A549 (cell line): ENCODE results near the gene RLBP1. TPM values are rescaled to one million over a fixed set of nuclear protein-coding genes. Genes with fewer than 3 reads are reported as not detected.
A peak's percentile ranks its signal among the peaks of the same experiment; 100 is the strongest.

Experiments used
- ATAC-seq, 2 experiments: fragments of 200-7000 bp in 1 of 2; fragments of >200 bp in 1 of 2; cut with Nextera tagmentation in 1 of 2; cut with Tn5 transposase in 1 of 2; 3 replicates each; pipeline versions ENCODE4 v1.8.0 to v1.9.1; 2018 to 2020; ENCODE audit warnings: mild to moderate bottlenecking in 1 of 2, moderate library complexity in 1 of 2
- CTCF ChIA-PET: fragments of 300-600 bp; sonication (Branson Sonifier 250); formaldehyde crosslinking; extraction: SDS; loops from one replicate; lab custom pipeline; 2021; ENCODE audit warnings: antibody characterized with exemption, inconsistent platforms; lab: Yijun Ruan, JAX
- POLR2A ChIA-PET: fragments of 350-600 bp; formaldehyde crosslinking; extraction: SDS; loops from one replicate; lab custom pipeline; 2021; ENCODE audit warnings: antibody characterized with exemption, inconsistent platforms; lab: Yijun Ruan, JAX
- DNase-seq, 2 experiments: peaks; one replicate each; pipeline versions ENCODE4 v3.0.0 to v3.0.0-alpha.2; 2011 to 2016; ENCODE audit warnings: low read depth in 1 of 2, low spot score in 1 of 2
- FAIRE-seq: peaks from 2 replicates; lab custom pipeline; 2011; peaks lifted over from hg19 to GRCh38; lab: Jason Lieb, UNC
- H3K27ac ChIP-seq, 2 experiments: fragments of >200 bp; sonication (Bioruptor Twin); formaldehyde crosslinking; 3 replicates each; pipeline ENCODE4 v1.5.1; 2016 to 2017
- H3K4me1 ChIP-seq: fragments of >200 bp; sonication (Bioruptor Twin); formaldehyde crosslinking; 3 replicates; pipeline ENCODE4 v1.6.1; 2016
- H3K4me2 ChIP-seq: fragments of >200 bp; sonication (Bioruptor Twin); formaldehyde crosslinking; 3 replicates; pipeline ENCODE4 v1.6.1; 2016
- H3K4me3 ChIP-seq: fragments of >200 bp; sonication (Bioruptor Twin); formaldehyde crosslinking; 3 replicates; pipeline ENCODE4 v1.5.1; 2016
- H3K9me3 ChIP-seq: fragments of >200 bp; sonication (Bioruptor Twin); formaldehyde crosslinking; 3 replicates; pipeline ENCODE4 v1.6.1; 2016
- BCL3 ChIP-seq: fragments of >200 bp; sonication (Bioruptor Twin); formaldehyde crosslinking; IDR thresholded peaks from 3 replicates; pipeline ENCODE4 v1.6.1; 2016
- BHLHE40 ChIP-seq: IDR thresholded peaks from 2 replicates; pipeline ENCODE4 v1.6.1; 2012; ENCODE audit warnings: low read depth, low read length, inconsistent platforms
- CBX2 ChIP-seq: fragments of 200-600 bp; sonication (generic); IDR thresholded peaks from 2 replicates; pipeline ENCODE4 v1.6.1; 2016; ENCODE audit warnings: low read depth, mild to moderate bottlenecking, borderline replicate concordance
- CBX8 ChIP-seq: fragments of 200-600 bp; sonication (generic); IDR thresholded peaks from 2 replicates; pipeline ENCODE4 v1.6.1; 2016
- CEBPB ChIP-seq, 2 experiments: fragments of >200 bp in 1 of 2; sonication (Bioruptor Twin) in 1 of 2; formaldehyde crosslinking in 1 of 2; IDR thresholded peaks; 2 replicates each; pipeline ENCODE4 v1.6.1; 2012 to 2016
- CHD2 ChIP-seq: fragments of 150-350 bp; IDR thresholded peaks from 2 replicates; pipeline ENCODE4 v1.6.1; 2014; ENCODE audit warnings: low read length; ENCODE audit not compliant: partially characterized antibody
- FOSB ChIP-seq: fragments of 250-450 bp; sonication (Bioruptor Pico); IDR thresholded peaks from 2 replicates; pipeline ENCODE4 v1.5.0; 2020; ENCODE audit warnings: mild to moderate bottlenecking, moderate library complexity
- HOXB13 ChIP-seq: fragments of 250-450 bp; sonication (Bioruptor Pico); IDR thresholded peaks from 2 replicates; pipeline ENCODE4 v1.5.0; 2020; ENCODE audit warnings: low read depth, mild to moderate bottlenecking, moderate library complexity
- JUNB ChIP-seq: fragments of >200 bp; sonication (Bioruptor Twin); formaldehyde crosslinking; IDR thresholded peaks from 2 replicates; pipeline ENCODE4 v1.6.1; 2016
- KDM5A ChIP-seq: fragments of 200-600 bp; sonication (generic); IDR thresholded peaks from 2 replicates; pipeline ENCODE4 v1.6.1; 2016; ENCODE audit warnings: antibody characterized with exemption, mild to moderate bottlenecking
- MYC ChIP-seq: IDR thresholded peaks from 2 replicates; pipeline ENCODE4 v1.6.1; 2012; ENCODE audit warnings: mild to moderate bottlenecking, inconsistent platforms, low read length, improper control_type of control experiment, borderline replicate concordance
- NR3C1 ChIP-seq: fragments of >200 bp; sonication (Bioruptor Twin); formaldehyde crosslinking; IDR thresholded peaks from 3 replicates; pipeline ENCODE4 v1.6.1; 2017
- RCOR1 ChIP-seq: fragments of 150-350 bp; IDR thresholded peaks from 2 replicates; pipeline ENCODE4 v1.6.1; 2014; ENCODE audit warnings: antibody characterized with exemption, low read length, low read depth
- RFX5 ChIP-seq: fragments of 450-650 bp; IDR thresholded peaks from 2 replicates; pipeline ENCODE4 v1.7.1; 2014; ENCODE audit warnings: antibody characterized with exemption, mild to moderate bottlenecking, moderate library complexity
- RNF2 ChIP-seq: fragments of 200-600 bp; sonication (generic); IDR thresholded peaks from 2 replicates; pipeline ENCODE4 v1.6.1; 2016; ENCODE audit warnings: low read depth, mild to moderate bottlenecking, antibody characterized with exemption, moderate library complexity, borderline replicate concordance
- SMC3 ChIP-seq: fragments of >200 bp; sonication (Bioruptor Twin); formaldehyde crosslinking; IDR thresholded peaks from 3 replicates; pipeline ENCODE4 v1.6.1; 2018; ENCODE audit warnings: inconsistent platforms
- USF2 ChIP-seq: fragments of 450-650 bp; IDR thresholded peaks from 2 replicates; pipeline ENCODE4 v1.6.1; 2014; ENCODE audit warnings: antibody characterized with exemption
- ZNF302 ChIP-seq: fragments of 250-450 bp; sonication (Bioruptor Pico); IDR thresholded peaks from 2 replicates; pipeline ENCODE4 v1.9.0; 2021; ENCODE audit warnings: inconsistent platforms, mild to moderate bottlenecking, moderate library complexity
- ZSCAN20 ChIP-seq: fragments of 250-450 bp; sonication (Bioruptor Pico); IDR thresholded peaks from 2 replicates; pipeline ENCODE4 v1.8.0; 2022; ENCODE audit warnings: mild to moderate bottlenecking, moderate library complexity
- WGBS: methylation state at CpG from one replicate; pipeline ENCODE4 v1.1.6; 2017; ENCODE audit errors: missing lambda C conversion rate; 5-methylcytosine and 5-hydroxymethylcytosine counted together
- polyA plus RNA-seq, 4 experiments: library from polyadenylated mRNA; depleted of rRNA in 3 of 4; stranded (reverse); fragments of >200 nt; fragmentation: RNase III in 1 of 4; extraction: RNeasy Plus Mini Kit Qiagen cat#74134 plus additional on column Dnase treatment in 1 of 4; gene quantifications; 2 replicates in 3 of 4; 3 replicates in 1 of 4; pipeline ENCODE4 v1.2.3, GENCODE V29; 2011 to 2017

RLBP1 gene
- polyA plus RNA-seq, 2 of the 4 experiments (the other 2 are of a cell fraction): not detected

DNA sequence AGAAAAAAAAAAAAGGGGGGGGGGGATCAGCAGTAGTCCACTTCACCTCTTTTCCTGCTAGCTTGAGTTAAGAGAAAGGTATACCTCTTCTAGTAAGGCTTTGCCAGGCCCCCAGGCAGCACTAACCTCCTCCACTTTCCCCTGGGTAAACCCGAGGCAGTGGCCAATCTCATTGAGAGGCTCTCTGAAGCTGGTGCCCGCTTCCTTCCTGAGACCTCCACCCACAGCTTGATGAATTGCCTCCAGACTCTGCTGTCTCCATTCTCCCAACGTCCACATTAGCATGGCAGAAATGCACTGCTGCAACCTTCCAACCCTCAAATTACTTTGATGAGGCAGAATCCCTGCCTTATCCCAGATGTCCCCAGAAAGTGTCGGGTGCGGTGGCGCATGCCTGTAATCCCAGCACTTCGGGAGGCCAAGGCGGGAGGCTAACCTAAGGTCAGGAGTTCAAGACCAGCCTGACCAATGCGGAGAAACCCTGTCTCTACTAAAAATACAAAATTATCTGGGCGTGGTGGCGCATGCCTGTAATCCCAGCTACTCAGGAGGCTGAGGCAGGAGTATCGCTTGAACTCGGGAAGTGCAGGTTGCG is 15.3 kb downstream of the RLBP1 start:
- no peak for FAIRE-seq
- H3K4me3 ChIP-seq: no peak overlapping the region
- ATAC-seq: no peak
- TF ChIP-seq CBX2 (no peak), SMC3 (no peak), RNF2 (no peak), KDM5A (no peak), BHLHE40 (no peak), NR3C1 (no peak), HOXB13 (no peak), USF2 (no peak), FOSB (no peak)
- no peak for DNase-seq
- POLR2A ChIA-PET: no interaction called here
- no peaks in the 10 kb centered on the region for H3K4me1 ChIP-seq
- 47% methylated on average over 14 of the region's 14 CpGs for WGBS
- H3K27ac ChIP-seq: no peak overlapping the region
- H3K4me2 ChIP-seq: no peak overlapping the region
- H3K9me3 ChIP-seq: no peaks in the 10 kb centered on the region
- CTCF ChIA-PET: interaction anchor here (0.6 to 6.2 kb wide), 79 partner anchors 7 to 1276 kb away, joined by 3 to 155 read pairs (median 5); partner anchors contain the start of genes FANCI and POLG

DNA sequence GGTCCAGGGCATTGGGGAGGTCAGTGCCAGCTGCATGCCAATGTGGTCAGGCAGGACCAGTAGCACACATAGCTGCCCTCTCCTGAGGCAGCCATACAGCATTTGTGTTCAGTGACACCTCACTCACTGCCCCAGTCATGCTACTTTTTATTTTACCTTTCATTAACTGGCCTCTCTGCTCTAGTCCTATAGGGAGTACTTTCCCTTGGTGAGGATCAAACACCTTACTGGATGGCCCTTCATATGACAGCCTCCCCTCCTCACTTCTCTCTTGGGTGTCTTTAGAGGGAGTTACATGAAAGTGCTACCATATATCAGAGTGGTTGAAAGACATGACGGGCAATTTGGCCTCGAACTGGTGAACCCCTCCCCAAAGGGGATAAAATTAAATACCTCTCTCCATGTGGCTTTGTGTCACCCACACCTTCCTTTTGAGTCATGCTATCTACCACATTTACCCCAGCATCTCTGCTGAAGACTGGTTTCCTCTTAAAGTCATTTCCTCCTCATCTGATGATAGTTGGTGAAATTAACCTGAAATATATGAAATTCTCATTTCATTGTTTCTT is 17.6 kb downstream of the RLBP1 start:
- DNase-seq (no peak), FAIRE-seq (no peak)
- CTCF ChIA-PET: interaction anchor here (0.8 to 6.2 kb wide), 9 partner anchors 9 to 154 kb away, joined by 3 to 155 read pairs (median 7); partner anchors contain the start of gene FANCI
- Histone ChIP-seq H3K27ac (no peak overlapping the region), H3K9me3 (no peaks in the 10 kb centered on the region)
- WGBS: 62% methylated on average over 2 of the region's 2 CpGs
- TF ChIP-seq RFX5 (no peak), BCL3 (no peak), MYC (no peak), CBX8 (no peak), CHD2 (no peak), JUNB (no peak), USF2 (no peak), RCOR1 (no peak), ZSCAN20 (no peak)
- TF ChIP-seq, all 56 proteins: peak for 0
- H3K4me2 ChIP-seq: no peak overlapping the region
- H3K4me1 ChIP-seq: no peaks in the 10 kb centered on the region
- H3K4me3 ChIP-seq: no peak overlapping the region
- POLR2A ChIA-PET: no interaction called here
- ATAC-seq: 0 out of 6 replicates have a peak, but pooled peaks of 1 of the 2 experiments have one; percentile 2

DNA sequence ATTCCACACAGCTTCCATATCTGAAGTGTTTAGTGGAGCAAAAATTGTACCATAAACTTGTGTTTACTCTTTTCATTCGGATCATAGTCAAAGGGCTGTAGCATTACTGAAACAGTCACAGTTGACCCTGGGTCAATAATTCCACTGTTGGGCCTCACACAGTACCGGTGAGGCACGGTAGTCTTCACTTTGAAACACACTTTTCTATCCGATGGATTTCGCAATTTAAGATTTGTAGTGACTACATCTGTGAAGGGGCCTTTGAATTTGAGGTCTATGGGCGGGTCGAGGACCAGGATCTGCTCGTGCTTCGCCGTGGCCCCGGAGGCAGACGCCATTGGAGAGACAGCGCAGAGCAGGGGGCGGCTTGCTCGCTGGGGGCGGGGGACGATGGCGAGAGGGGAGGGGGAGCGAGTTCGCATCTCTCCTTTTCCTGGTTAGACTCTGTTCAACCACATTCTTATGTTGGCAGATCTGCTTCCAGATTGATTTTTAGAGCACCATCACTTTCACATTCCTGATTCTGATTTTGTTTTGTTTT is 19.8 kb downstream of the RLBP1 start:
- no peak overlapping the region for H3K4me2 ChIP-seq
- H3K4me3 ChIP-seq: no peak overlapping the region
- TF ChIP-seq CEBPB (IDR thresholded peaks at IDR 0.05): peak in 1 of 2 experiments; percentile 49; a peak in 1 of 4 replicates
- no peak for TF ChIP-seq ZNF302 (CRISPR knock-in tag)
- TF ChIP-seq, all 56 proteins: peak for 1
- POLR2A ChIA-PET: no interaction called here
- ATAC-seq: no peak
- no peak overlapping the region for H3K27ac ChIP-seq
- no peak for DNase-seq
- 93% methylated on average over 20 of the region's 20 CpGs for WGBS
- CTCF ChIA-PET: interaction anchor here (0.8 to 2.2 kb wide), 6 partner anchors 10 to 144 kb away, joined by 3 to 6 read pairs (median 4); partner anchors contain the start of gene FANCI
- no peak for FAIRE-seq
- no peaks in the 10 kb centered on the region for H3K9me3 ChIP-seq
- H3K4me1 ChIP-seq: no peaks in the 10 kb centered on the region
